GM12878 (cell line): Measurements from ENCODE around the gene DHX40. TPM values are rescaled to one million over a fixed set of nuclear protein-coding genes. Genes with fewer than 3 reads are reported as not detected.

Source experiments
- BCL11A ChIP-seq: IDR thresholded peaks from 2 replicates; pipeline ENCODE4 v1.6.1; 2011; ENCODE audit warnings: low read depth, low read length
- CREB1 ChIP-seq: IDR thresholded peaks from 2 replicates; pipeline ENCODE4 v1.6.1; 2012; ENCODE audit warnings: low read depth, mild to moderate bottlenecking, inconsistent platforms
- ETV6 ChIP-seq, 2 experiments: fragments of 450-650 bp in 1 of 2; IDR thresholded peaks in 1 of 2; conservative IDR thresholded peaks in 1 of 2; 2 replicates each; pipeline ENCODE4 v1.6.1; 2014; ENCODE audit warnings: antibody characterized with exemption in 1 of 2, borderline replicate concordance in 1 of 2, low read depth in 1 of 2, mild to moderate bottlenecking in 1 of 2, moderate library complexity in 1 of 2
- FOS ChIP-seq: IDR thresholded peaks from 3 replicates; pipeline ENCODE4 v1.6.1; 2011; ENCODE audit warnings: borderline replicate concordance; ENCODE audit not compliant: insufficient read length; ENCODE audit errors: extremely low read depth
- GATAD2B ChIP-seq: fragments of 450-650 bp; conservative IDR thresholded peaks from 2 replicates; pipeline ENCODE4 v1.6.1; 2017; ENCODE audit warnings: low read depth, mild to moderate bottlenecking, moderate library complexity
- HDAC6 ChIP-seq: fragments of 200-600 bp; sonication (generic); IDR thresholded peaks from one replicate; pipeline ENCODE4 v1.8.0; 2017; ENCODE audit warnings: antibody characterized with exemption; ENCODE audit not compliant: unreplicated experiment
- MTA3 ChIP-seq: IDR thresholded peaks from 2 replicates; pipeline ENCODE4 v1.6.1; 2012; ENCODE audit warnings: low read length, inconsistent platforms, borderline replicate concordance
- MYC ChIP-seq: IDR thresholded peaks from 2 replicates; pipeline ENCODE4 v1.6.1; 2011; ENCODE audit warnings: mild to moderate bottlenecking, low read length, moderate library complexity, inconsistent platforms; ENCODE audit not compliant: insufficient read depth, insufficient replicate concordance, insufficient read length, severe bottlenecking
- NRF1 ChIP-seq: conservative IDR thresholded peaks from 2 replicates; pipeline ENCODE4 v1.6.1; 2011; ENCODE audit warnings: mild to moderate bottlenecking, low read depth, low read length, improper control_type of control experiment
- PML ChIP-seq: IDR thresholded peaks from 2 replicates; pipeline ENCODE4 v1.6.1; 2012; ENCODE audit warnings: low read length, inconsistent platforms
- RFX5 ChIP-seq: IDR thresholded peaks from 2 replicates; pipeline ENCODE4 v1.6.1; 2011; ENCODE audit warnings: low read depth, low read length, improper control_type of control experiment
- RUNX3 ChIP-seq: IDR thresholded peaks from 2 replicates; pipeline ENCODE4 v1.6.1; 2012; ENCODE audit warnings: low read length, inconsistent platforms
- TARDBP ChIP-seq: IDR thresholded peaks from 2 replicates; pipeline ENCODE4 v1.6.1; 2016; ENCODE audit warnings: borderline replicate concordance
- YBX1 ChIP-seq: fragments of 450-650 bp; IDR thresholded peaks from 2 replicates; pipeline ENCODE4 v1.6.1; 2016; ENCODE audit warnings: antibody characterized with exemption
- ZNF384 ChIP-seq: IDR thresholded peaks from 2 replicates; pipeline ENCODE4 v1.6.1; 2012; ENCODE audit warnings: low read depth, mild to moderate bottlenecking, low read length, improper control_type of control experiment, borderline replicate concordance
- polyA plus RNA-seq, 11 experiments: library from polyadenylated mRNA; depleted of rRNA in 4 of 11; unstranded in 6 of 11; stranded (reverse) in 5 of 11; fragments of >200 nt; fragmentation: Nextera tagmentation in 4 of 11; fragmentation: Illumina TruSeq in 1 of 11; extraction: Ambion mirVana in 4 of 11; extraction: Trizol in 1 of 11; gene quantifications; 1 replicate in 1 of 11; 2 replicates in 10 of 11; pipeline versions ENCODE4 v1.2.1 to v1.2.3, GENCODE V29; 2011 to 2016; ENCODE audit warnings: inconsistent platforms in 2 of 11, missing spikeins in 2 of 11, low read depth in 1 of 11
- total RNA-seq, 4 experiments: library from RNA; depleted of rRNA in 3 of 4; stranded (reverse); fragments of >200 nt in 3 of 4; fragmentation: Illumina TruSeq in 1 of 4; extraction: Trizol in 1 of 4; gene quantifications; 2 replicates each; pipeline versions ENCODE4 v1.2.1 to v1.2.3, GENCODE V29; 2013 to 2021
- TF ChIP-seq, protein P1 (sequence below): fragments of 150-350 bp; IDR thresholded peaks from 2 replicates; pipeline ENCODE4 v1.6.1; 2016; ENCODE audit warnings: low read depth, low read length
- TF ChIP-seq, protein P2 (sequence below): fragments of 450-650 bp; IDR thresholded peaks from 2 replicates; pipeline ENCODE4 v1.6.1; 2017; ENCODE audit warnings: borderline replicate concordance
- TF ChIP-seq, protein P3 (sequence below): fragments of 450-650 bp; formaldehyde crosslinking; IDR thresholded peaks from 2 replicates; pipeline ENCODE4 v1.4.0; 2020; ENCODE audit warnings: mild to moderate bottlenecking, moderate library complexity
- TF ChIP-seq, protein P4 (sequence below): fragments of 150-350 bp; IDR thresholded peaks from 2 replicates; pipeline ENCODE4 v1.6.1; 2014; ENCODE audit warnings: mild to moderate bottlenecking, low read depth, low read length

DHX40 gene
- total and polyA plus RNA-seq, 10 of the 15 experiments (the other 5 are each of a cell fraction or from before 2014, with no cell fraction given), result 4.8 to 29.2 (median 12.0) TPM

DNA sequence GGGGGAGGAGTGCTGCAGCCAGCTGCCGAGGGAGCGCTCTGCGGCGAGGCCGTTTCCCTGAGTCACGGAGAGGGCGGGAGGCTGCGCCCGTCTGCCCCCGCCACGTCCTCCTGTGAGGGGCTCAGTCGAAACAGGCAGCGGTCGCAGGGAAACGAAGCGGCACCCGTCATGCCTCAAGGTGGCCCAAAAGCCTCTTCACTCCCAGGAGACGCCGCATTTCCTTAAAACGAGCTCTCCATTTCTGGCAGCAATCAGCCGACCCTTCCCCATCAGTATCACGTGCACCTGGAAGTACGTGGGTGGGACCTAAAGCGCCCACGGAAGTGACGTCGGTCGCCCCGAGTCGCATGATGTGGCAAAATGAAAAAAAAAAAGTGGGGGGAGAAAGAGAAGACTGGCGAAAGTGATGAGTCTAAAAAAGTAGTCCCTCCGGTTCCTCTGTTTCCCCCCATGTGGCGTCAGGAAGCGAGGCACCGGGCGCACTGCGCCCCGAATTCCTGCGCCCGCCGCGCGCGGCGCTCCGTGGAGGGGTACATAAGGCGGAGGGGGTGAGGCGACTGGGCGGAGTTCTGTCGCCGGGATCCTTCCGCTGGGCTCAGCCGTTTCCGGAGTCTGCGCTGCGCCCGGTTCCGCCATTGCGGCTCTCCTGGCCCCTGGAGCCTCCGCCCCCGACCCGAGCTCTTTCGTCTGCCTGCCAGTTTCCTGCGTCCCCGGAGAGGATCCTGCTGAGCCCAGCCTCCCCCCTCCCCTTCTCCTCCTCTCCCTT, 54.1 kb downstream of the DHX40 start, which contains the start of gene CLTC (continued):
- TF ChIP-seq MTA3, result 0 out of 2 replicates have a peak, but pooled peaks have one; percentile 54
- TF ChIP-seq RUNX3, result peak; percentile 78
- TF ChIP-seq CREB1, result peak; percentile 91
- TF ChIP-seq TARDBP, result peak; percentile 94
- TF ChIP-seq HDAC6, result peak; percentile 76
- TF ChIP-seq, protein P1, sequence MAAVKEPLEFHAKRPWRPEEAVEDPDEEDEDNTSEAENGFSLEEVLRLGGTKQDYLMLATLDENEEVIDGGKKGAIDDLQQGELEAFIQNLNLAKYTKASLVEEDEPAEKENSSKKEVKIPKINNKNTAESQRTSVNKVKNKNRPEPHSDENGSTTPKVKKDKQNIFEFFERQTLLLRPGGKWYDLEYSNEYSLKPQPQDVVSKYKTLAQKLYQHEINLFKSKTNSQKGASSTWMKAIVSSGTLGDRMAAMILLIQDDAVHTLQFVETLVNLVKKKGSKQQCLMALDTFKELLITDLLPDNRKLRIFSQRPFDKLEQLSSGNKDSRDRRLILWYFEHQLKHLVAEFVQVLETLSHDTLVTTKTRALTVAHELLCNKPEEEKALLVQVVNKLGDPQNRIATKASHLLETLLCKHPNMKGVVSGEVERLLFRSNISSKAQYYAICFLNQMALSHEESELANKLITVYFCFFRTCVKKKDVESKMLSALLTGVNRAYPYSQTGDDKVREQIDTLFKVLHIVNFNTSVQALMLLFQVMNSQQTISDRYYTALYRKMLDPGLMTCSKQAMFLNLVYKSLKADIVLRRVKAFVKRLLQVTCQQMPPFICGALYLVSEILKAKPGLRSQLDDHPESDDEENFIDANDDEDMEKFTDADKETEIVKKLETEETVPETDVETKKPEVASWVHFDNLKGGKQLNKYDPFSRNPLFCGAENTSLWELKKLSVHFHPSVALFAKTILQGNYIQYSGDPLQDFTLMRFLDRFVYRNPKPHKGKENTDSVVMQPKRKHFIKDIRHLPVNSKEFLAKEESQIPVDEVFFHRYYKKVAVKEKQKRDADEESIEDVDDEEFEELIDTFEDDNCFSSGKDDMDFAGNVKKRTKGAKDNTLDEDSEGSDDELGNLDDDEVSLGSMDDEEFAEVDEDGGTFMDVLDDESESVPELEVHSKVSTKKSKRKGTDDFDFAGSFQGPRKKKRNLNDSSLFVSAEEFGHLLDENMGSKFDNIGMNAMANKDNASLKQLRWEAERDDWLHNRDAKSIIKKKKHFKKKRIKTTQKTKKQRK, result no peak
- TF ChIP-seq ZNF384, result peak; percentile 98
- TF ChIP-seq GATAD2B, result peak; percentile 88; the same call in 1 of the 2 replicates
- peak in 1 of 2 experiments; percentile 49; a peak in 2 of 4 replicates for TF ChIP-seq ETV6 (conservative IDR thresholded peaks at IDR 0.05 in 1 of 2, IDR thresholded peaks at IDR 0.05 in 1 of 2; ENCODE audit: borderline replicate concordance in 1 of 2, low read depth in 1 of 2)
- TF ChIP-seq FOS, result no peak
- TF ChIP-seq, protein P2, sequence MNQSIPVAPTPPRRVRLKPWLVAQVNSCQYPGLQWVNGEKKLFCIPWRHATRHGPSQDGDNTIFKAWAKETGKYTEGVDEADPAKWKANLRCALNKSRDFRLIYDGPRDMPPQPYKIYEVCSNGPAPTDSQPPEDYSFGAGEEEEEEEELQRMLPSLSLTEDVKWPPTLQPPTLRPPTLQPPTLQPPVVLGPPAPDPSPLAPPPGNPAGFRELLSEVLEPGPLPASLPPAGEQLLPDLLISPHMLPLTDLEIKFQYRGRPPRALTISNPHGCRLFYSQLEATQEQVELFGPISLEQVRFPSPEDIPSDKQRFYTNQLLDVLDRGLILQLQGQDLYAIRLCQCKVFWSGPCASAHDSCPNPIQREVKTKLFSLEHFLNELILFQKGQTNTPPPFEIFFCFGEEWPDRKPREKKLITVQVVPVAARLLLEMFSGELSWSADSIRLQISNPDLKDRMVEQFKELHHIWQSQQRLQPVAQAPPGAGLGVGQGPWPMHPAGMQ, result no peak
- no peak for TF ChIP-seq YBX1
- peak; percentile 91 for TF ChIP-seq MYC
- no peak for TF ChIP-seq NRF1
- 0 out of 2 replicates have a peak, but pooled peaks have one; percentile 67 for TF ChIP-seq RFX5
- peak; percentile 96 for TF ChIP-seq PML
- TF ChIP-seq, protein P3, sequence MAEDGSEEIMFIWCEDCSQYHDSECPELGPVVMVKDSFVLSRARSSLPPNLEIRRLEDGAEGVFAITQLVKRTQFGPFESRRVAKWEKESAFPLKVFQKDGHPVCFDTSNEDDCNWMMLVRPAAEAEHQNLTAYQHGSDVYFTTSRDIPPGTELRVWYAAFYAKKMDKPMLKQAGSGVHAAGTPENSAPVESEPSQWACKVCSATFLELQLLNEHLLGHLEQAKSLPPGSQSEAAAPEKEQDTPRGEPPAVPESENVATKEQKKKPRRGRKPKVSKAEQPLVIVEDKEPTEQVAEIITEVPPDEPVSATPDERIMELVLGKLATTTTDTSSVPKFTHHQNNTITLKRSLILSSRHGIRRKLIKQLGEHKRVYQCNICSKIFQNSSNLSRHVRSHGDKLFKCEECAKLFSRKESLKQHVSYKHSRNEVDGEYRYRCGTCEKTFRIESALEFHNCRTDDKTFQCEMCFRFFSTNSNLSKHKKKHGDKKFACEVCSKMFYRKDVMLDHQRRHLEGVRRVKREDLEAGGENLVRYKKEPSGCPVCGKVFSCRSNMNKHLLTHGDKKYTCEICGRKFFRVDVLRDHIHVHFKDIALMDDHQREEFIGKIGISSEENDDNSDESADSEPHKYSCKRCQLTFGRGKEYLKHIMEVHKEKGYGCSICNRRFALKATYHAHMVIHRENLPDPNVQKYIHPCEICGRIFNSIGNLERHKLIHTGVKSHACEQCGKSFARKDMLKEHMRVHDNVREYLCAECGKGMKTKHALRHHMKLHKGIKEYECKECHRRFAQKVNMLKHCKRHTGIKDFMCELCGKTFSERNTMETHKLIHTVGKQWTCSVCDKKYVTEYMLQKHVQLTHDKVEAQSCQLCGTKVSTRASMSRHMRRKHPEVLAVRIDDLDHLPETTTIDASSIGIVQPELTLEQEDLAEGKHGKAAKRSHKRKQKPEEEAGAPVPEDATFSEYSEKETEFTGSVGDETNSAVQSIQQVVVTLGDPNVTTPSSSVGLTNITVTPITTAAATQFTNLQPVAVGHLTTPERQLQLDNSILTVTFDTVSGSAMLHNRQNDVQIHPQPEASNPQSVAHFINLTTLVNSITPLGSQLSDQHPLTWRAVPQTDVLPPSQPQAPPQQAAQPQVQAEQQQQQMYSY, result 0 out of 2 replicates have a peak, but pooled peaks have one; percentile 26
- TF ChIP-seq, protein P4, sequence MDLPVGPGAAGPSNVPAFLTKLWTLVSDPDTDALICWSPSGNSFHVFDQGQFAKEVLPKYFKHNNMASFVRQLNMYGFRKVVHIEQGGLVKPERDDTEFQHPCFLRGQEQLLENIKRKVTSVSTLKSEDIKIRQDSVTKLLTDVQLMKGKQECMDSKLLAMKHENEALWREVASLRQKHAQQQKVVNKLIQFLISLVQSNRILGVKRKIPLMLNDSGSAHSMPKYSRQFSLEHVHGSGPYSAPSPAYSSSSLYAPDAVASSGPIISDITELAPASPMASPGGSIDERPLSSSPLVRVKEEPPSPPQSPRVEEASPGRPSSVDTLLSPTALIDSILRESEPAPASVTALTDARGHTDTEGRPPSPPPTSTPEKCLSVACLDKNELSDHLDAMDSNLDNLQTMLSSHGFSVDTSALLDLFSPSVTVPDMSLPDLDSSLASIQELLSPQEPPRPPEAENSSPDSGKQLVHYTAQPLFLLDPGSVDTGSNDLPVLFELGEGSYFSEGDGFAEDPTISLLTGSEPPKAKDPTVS, result peak; percentile 87
- TF ChIP-seq BCL11A, result peak; percentile 20; the same call in 1 of the 2 replicates
